CD4-positive, alpha-beta T cell treated with Interleukin-2 at 100 ng/mL for 4 hours (primary cell): ENCODE results near the gene LIMK2.
"Not testable (repeated sequence)": the region's sequence is repeated elsewhere in the genome, so short reads cannot be mapped to it uniquely, and the experiment has no call there.

Source experiments
- DNase-seq: peaks from one replicate; pipeline ENCODE4 v3.0.0-alpha.2; 2020; ENCODE audit warnings: low spot score

The LIMK2 gene

GRCh38 chr22:31244046-31244942 is 32.2 kb downstream of the LIMK2 start:
- no peak for DNase-seq

- DNase-seq = no peak
These were observed 32.9 kb downstream of the LIMK2 start for GRCh38 chr22:31244943-31245451.

- DNase-seq = not testable (repeated sequence)
These were observed 33.9 kb downstream of the LIMK2 start for GRCh38 chr22:31245998-31246397.

GRCh38 chr22:31246687-31247086 is 34.6 kb downstream of the LIMK2 start:
- DNase-seq = no peak

GRCh38 chr22:31247726-31248125 is 35.6 kb downstream of the LIMK2 start:
- no peak for DNase-seq

- peak; percentile 66 for DNase-seq
These were observed 36.1 kb downstream of the LIMK2 start for GRCh38 chr22:31248138-31248745.

- DNase-seq = no peak
These were observed 37.2 kb downstream of the LIMK2 start for GRCh38 chr22:31248965-31249958.

GRCh38 chr22:31250740-31251600 is 38.9 kb downstream of the LIMK2 start:
- no peak for DNase-seq

- DNase-seq = no peak
These were observed 41.9 kb downstream of the LIMK2 start for GRCh38 chr22:31253949-31254348.

GRCh38 chr22:31259798-31260473 is 47.8 kb downstream of the LIMK2 start:
- DNase-seq = no peak

GRCh38 chr22:31260474-31260856 is 48.4 kb downstream of the LIMK2 start:
- no peak for DNase-seq

- DNase-seq = no peak
These were observed 50.4 kb downstream of the LIMK2 start for GRCh38 chr22:31262312-31263133.

- DNase-seq = no peak
These were observed 52.0 kb downstream of the LIMK2 start for GRCh38 chr22:31263896-31264640.

- DNase-seq = no peak
These were observed 56.2 kb downstream of the LIMK2 start for GRCh38 chr22:31268281-31268680.

- DNase-seq = no peak
These were observed 57.9 kb downstream of the LIMK2 start for GRCh38 chr22:31269892-31270579.

- no peak for DNase-seq
These were observed 58.9 kb downstream of the LIMK2 start for GRCh38 chr22:31271026-31271425.

- no peak for DNase-seq
These were observed 59.4 kb downstream of the LIMK2 start for GRCh38 chr22:31271485-31271884.
